GM18951 (cell line): ENCODE results near the gene ZDHHC5.

ENCODE experiments used
- POLR2A ChIP-seq: IDR thresholded peaks from 4 replicates; pipeline ENCODE4 v1.6.1; 2011; ENCODE audit warnings: mild to moderate bottlenecking; ENCODE audit not compliant: insufficient read length, insufficient read depth; ENCODE audit errors: extremely low read depth
- in situ Hi-C: fragments of 300-500 bp; cut with MboI; formaldehyde crosslinking; loops from one replicate; pipeline ENCODE4 v1.12.0; 2022; ENCODE audit warnings: low sequenced_read_pairs, mixed read lengths, inconsistent platforms; ENCODE audit not compliant: unreplicated experiment

The ZDHHC5 gene

GRCh38 chr11:57639321-57640067, 28.4 kb upstream of the ZDHHC5 start:
- TF ChIP-seq POLR2A: no peak
- in situ Hi-C loops: loop anchor here (5.0 kb wide), 1 partner anchor 72 kb away; the partner anchor contains the start of gene UBE2L6

- TF ChIP-seq POLR2A: no peak
- in situ Hi-C loops: loop anchor here (5.0 kb wide), 1 partner anchor 73 kb away; the partner anchor contains the start of gene UBE2L6
These were observed 27.7 kb upstream of the ZDHHC5 start for GRCh38 chr11:57640068-57640800.

GRCh38 chr11:57641011-57641807, 26.7 kb upstream of the ZDHHC5 start:
- TF ChIP-seq POLR2A: no peak
- in situ Hi-C loops: loop anchor here (5.0 kb wide), 1 partner anchor 74 kb away; the partner anchor contains the start of gene UBE2L6

GRCh38 chr11:57643802-57644201, 24.1 kb upstream of the ZDHHC5 start:
- TF ChIP-seq POLR2A: no peak
- in situ Hi-C loops: loop anchor here (5.0 kb wide), 1 partner anchor 77 kb away; the partner anchor contains the start of gene UBE2L6

- no peak for TF ChIP-seq POLR2A
- in situ Hi-C loops: loop anchor here (5.0 kb wide), 1 partner anchor 78 kb away; the partner anchor contains the start of gene UBE2L6
These were observed 22.9 kb upstream of the ZDHHC5 start for GRCh38 chr11:57644748-57645688.

- in situ Hi-C loops: no loop called here
- no peak for TF ChIP-seq POLR2A
These were observed 22.2 kb upstream of the ZDHHC5 start for GRCh38 chr11:57645689-57646085.

- in situ Hi-C loops: no loop called here
- TF ChIP-seq POLR2A: no peak
These were observed 21.6 kb upstream of the ZDHHC5 start for GRCh38 chr11:57646194-57646798.

- in situ Hi-C loops: no loop called here
- TF ChIP-seq POLR2A: no peak
These were observed 21.1 kb upstream of the ZDHHC5 start for GRCh38 chr11:57646799-57647303.

- in situ Hi-C loops: no loop called here
- TF ChIP-seq POLR2A: no peak
These were observed 20.5 kb upstream of the ZDHHC5 start for GRCh38 chr11:57647372-57647771.

- no peak for TF ChIP-seq POLR2A
- in situ Hi-C loops: no loop called here
These were observed 19.7 kb upstream of the ZDHHC5 start for GRCh38 chr11:57647960-57648800.
